NCI-H1436 treated with DMSO at 0.1 percent for 48 hours (cell line): ENCODE measurements around the gene LUZP4.
"Not testable (repeated sequence)": the region's sequence is repeated elsewhere in the genome, so short reads cannot be mapped to it uniquely, and the experiment has no call there.

Experiments used
- DNase-seq: peaks from one replicate; lab custom pipeline; 2025; lab: John Stamatoyannopoulos, UW

Gene LUZP4

GRCh38 chrX:115337491-115338144 is 48.1 kb downstream of the LUZP4 start:
- DNase-seq = no peak

- DNase-seq = no peak
These were observed 50.0 kb downstream of the LUZP4 start for GRCh38 chrX:115339441-115340025.

- no peak for DNase-seq
These were observed 51.9 kb downstream of the LUZP4 start for GRCh38 chrX:115341421-115341820.

- peak; percentile 81 for DNase-seq
These were observed 55.5 kb downstream of the LUZP4 start for GRCh38 chrX:115344885-115345614.

DNA sequence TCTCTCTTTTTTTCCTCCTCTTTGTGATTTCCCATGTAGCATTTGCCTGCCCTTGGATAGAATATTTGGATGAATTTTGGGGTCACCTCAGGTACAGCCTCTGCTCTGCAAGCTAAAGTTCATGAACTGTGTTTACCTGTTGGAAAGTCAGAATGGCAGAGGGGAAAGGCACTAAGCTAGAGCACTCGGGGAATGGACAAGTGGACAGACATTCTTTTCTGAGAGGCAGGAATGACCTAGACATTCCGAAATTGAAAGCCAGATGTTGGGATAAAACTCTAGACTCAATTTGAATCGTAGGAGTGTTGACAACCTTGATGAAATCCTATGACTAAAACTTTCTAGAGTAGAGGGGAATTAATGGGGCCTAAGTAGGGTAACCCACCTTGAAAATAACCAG is 56.1 kb downstream of the LUZP4 start:
- DNase-seq = no peak

- DNase-seq = not testable (repeated sequence)
These were observed 57.2 kb downstream of the LUZP4 start for GRCh38 chrX:115346738-115347137.

GRCh38 chrX:115348446-115349225 is 59.1 kb downstream of the LUZP4 start:
- DNase-seq = no peak

DNA sequence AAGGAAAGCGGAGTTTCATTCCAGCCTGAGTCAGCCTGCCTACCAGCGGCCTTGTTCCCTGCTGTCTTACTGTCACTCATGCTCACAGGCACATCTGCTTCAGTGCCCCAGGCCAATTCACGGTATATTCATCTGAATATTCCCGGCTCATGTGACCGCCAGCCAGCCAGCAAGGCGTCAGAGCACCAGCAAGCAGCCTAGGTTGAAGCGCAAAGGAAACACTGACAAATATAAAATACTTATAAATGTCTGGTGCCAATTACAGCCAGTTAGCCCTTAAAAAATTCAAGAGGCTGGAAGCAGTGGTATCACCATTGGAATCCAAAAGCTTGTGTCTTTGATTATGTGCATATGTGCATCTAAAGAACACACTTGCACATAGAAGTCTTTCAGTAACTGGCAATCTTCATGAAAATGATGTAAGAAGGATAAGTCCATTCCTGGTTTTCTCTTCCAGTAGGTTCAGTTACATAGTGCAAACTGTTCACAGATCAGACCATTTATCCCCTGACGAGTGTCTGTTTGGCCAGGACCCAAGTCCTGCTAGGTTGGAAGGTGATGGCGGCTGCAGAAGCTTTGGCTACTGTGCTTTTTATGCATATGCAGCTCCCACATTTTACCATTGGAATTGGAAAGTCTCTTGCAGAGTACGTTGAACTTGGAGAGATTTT is 61.3 kb downstream of the LUZP4 start:
- no peak for DNase-seq

DNA sequence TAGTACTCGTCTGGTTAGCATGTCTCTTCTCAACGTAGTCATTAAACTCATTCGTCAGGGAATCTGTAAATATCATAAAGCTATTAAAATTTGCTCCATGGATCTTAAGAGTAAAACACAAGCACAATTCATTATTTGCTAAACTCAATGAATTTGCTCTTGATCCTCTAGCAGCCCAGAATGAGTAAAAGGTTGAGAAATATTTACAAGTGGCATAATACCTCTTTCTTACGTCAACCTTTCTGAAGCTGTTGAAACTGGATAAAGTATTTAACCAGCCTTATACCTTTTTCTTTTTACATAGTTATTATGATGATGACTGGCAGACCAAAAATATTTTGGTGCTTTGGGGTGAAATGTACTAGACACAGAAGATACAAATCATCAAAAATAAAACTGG is 66.9 kb downstream of the LUZP4 start:
- no peak for DNase-seq
